ENCODE measurements around the gene DLX5. TPM values are rescaled to one million over a fixed set of nuclear protein-coding genes. Genes with fewer than 3 reads are reported as not detected.
A peak's percentile ranks its signal among the peaks of the same experiment; 100 is the strongest.

The DLX5 gene
- polyA plus RNA-seq, 1 donor from 2014 or later, result 44.6 TPM

DNA sequence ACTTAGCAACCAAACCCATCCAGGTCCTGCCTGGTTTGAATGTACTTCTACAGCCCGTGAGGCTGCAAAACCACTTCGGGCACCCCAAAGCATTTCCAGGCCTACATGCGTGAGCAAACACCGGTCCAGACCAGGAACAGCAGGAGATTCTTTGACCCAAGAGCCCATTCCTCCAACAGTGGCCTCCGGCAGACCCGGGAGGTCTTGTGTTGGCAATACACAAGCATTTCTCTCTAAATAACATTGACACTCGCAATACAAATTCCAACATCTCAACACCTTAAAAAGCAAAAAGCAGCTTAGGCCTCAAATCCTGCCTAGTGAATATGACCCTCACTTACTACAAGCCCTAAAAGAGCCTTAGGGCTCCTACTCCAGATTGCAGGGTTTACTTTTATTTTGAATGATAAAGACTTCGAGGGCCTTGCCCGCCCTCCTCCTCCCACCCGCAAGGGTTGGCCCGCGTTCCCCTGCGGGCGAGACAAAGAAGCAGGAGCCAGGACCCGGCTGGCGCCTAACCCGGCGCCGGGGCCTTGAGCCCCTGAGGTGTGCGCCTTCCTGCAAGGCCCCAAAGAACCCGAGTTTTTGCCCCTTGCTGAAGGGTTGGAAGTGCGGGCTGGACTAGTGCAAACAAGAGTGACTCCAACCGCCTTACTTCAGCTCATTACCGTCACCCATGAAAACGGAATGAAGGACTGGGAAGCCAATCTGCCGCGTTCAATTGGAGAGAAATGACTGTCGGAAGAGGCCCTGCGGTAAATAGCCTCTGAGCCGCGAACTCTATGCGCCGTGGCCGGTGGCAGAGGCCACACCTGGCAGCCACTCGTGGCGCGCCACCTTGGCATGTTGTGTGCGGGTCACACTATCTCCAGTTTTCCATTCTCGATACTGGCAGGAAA, 22.7 kb downstream of the DLX5 start:
- Histone ChIP-seq H3K9ac (ENCODE audit: low read length) (peak overlapping the region; percentile 99), H3K27ac (ENCODE audit: low read length) (peak overlapping the region; percentile 100), H3K36me3 (ENCODE audit: insufficient read depth, low read length) (no peaks in the 10 kb centered on the region), H3K9me3 (ENCODE audit: low read length) (no peaks in the 10 kb centered on the region), H3K79me2 (replicated peaks; ENCODE audit: insufficient read depth, low read length) (peaks cover 87% of the 10 kb centered on the region), H3F3A (ENCODE audit: insufficient read depth, low read length, poor library complexity, severe bottlenecking) (peaks cover 8% of the 10 kb centered on the region), H3K4me2 (ENCODE audit: low read length) (peak overlapping the region; percentile 89), H3K27me3 (ENCODE audit: insufficient read depth, low read depth, low read length) (peaks cover 6% of the 10 kb centered on the region), H4K20me1 (ENCODE audit: insufficient read depth) (no peaks in the 10 kb centered on the region), H2AFZ (ENCODE audit: low read depth, low read length) (no peak overlapping the region), H3K4me3 (ENCODE audit: low read length) (peak overlapping the region; percentile 87), H3K9me2 (ENCODE audit: insufficient read depth, low read length) (no peaks in the 10 kb centered on the region)
- TF ChIP-seq POLR2AphosphoS5 (IDR thresholded peaks at IDR 0.05) (peak; percentile 15), MXI1 (conservative IDR thresholded peaks at IDR 0.05; ENCODE audit: poor library complexity, severe bottlenecking) (peak; percentile 11), EP300 (conservative IDR thresholded peaks at IDR 0.05; ENCODE audit: poor library complexity, severe bottlenecking) (no peak), TAF1 (IDR thresholded peaks at IDR 0.05; ENCODE audit: low read depth) (no peak), CTCF (IDR thresholded peaks at IDR 0.05; ENCODE audit: poor library complexity, severe bottlenecking) (no peak), EZH2 (IDR thresholded peaks at IDR 0.05; ENCODE audit: borderline replicate concordance, insufficient read depth, low read length, poor library complexity, severe bottlenecking) (no peak), SMC3 (conservative IDR thresholded peaks at IDR 0.05; ENCODE audit: poor library complexity) (no peak), RAD21 (conservative IDR thresholded peaks at IDR 0.05) (no peak)
- TF ChIP-seq, protein P1, sequence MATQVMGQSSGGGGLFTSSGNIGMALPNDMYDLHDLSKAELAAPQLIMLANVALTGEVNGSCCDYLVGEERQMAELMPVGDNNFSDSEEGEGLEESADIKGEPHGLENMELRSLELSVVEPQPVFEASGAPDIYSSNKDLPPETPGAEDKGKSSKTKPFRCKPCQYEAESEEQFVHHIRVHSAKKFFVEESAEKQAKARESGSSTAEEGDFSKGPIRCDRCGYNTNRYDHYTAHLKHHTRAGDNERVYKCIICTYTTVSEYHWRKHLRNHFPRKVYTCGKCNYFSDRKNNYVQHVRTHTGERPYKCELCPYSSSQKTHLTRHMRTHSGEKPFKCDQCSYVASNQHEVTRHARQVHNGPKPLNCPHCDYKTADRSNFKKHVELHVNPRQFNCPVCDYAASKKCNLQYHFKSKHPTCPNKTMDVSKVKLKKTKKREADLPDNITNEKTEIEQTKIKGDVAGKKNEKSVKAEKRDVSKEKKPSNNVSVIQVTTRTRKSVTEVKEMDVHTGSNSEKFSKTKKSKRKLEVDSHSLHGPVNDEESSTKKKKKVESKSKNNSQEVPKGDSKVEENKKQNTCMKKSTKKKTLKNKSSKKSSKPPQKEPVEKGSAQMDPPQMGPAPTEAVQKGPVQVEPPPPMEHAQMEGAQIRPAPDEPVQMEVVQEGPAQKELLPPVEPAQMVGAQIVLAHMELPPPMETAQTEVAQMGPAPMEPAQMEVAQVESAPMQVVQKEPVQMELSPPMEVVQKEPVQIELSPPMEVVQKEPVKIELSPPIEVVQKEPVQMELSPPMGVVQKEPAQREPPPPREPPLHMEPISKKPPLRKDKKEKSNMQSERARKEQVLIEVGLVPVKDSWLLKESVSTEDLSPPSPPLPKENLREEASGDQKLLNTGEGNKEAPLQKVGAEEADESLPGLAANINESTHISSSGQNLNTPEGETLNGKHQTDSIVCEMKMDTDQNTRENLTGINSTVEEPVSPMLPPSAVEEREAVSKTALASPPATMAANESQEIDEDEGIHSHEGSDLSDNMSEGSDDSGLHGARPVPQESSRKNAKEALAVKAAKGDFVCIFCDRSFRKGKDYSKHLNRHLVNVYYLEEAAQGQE (IDR thresholded peaks at IDR 0.05; ENCODE audit: borderline replicate concordance), result peak; percentile 14

- H3K4me2 ChIP-seq (ENCODE audit: low read length), result peak overlapping the region; percentile 89
- H3K79me2 ChIP-seq (replicated peaks; ENCODE audit: insufficient read depth, low read length), result peaks cover 89% of the 10 kb centered on the region
- no peaks in the 10 kb centered on the region for H3K36me3 ChIP-seq (ENCODE audit: insufficient read depth, low read length)
- peak overlapping the region; percentile 100 for H3K27ac ChIP-seq (ENCODE audit: low read length)
- H2AFZ ChIP-seq (ENCODE audit: low read depth, low read length), result no peak overlapping the region
- H3K9ac ChIP-seq (ENCODE audit: low read length), result peak overlapping the region; percentile 99
- peaks cover 8% of the 10 kb centered on the region for H3F3A ChIP-seq (ENCODE audit: insufficient read depth, low read length, poor library complexity, severe bottlenecking)
- H3K27me3 ChIP-seq (ENCODE audit: insufficient read depth, low read depth, low read length), result peaks cover 5% of the 10 kb centered on the region
- no peaks in the 10 kb centered on the region for H4K20me1 ChIP-seq (ENCODE audit: insufficient read depth)
- no peaks in the 10 kb centered on the region for H3K9me3 ChIP-seq (ENCODE audit: low read length)
- peak overlapping the region; percentile 87 for H3K4me3 ChIP-seq (ENCODE audit: low read length)
- H3K9me2 ChIP-seq (ENCODE audit: insufficient read depth, low read length), result no peaks in the 10 kb centered on the region
- TF ChIP-seq EZH2 (IDR thresholded peaks at IDR 0.05; ENCODE audit: borderline replicate concordance, insufficient read depth, low read length, poor library complexity, severe bottlenecking) (no peak), RAD21 (conservative IDR thresholded peaks at IDR 0.05) (no peak), EP300 (conservative IDR thresholded peaks at IDR 0.05; ENCODE audit: poor library complexity, severe bottlenecking) (no peak), MXI1 (conservative IDR thresholded peaks at IDR 0.05; ENCODE audit: poor library complexity, severe bottlenecking) (no peak), POLR2AphosphoS5 (IDR thresholded peaks at IDR 0.05) (peak; percentile 20), TAF1 (IDR thresholded peaks at IDR 0.05; ENCODE audit: low read depth) (no peak), CTCF (IDR thresholded peaks at IDR 0.05; ENCODE audit: poor library complexity, severe bottlenecking) (no peak), SMC3 (conservative IDR thresholded peaks at IDR 0.05; ENCODE audit: poor library complexity) (no peak)
- TF ChIP-seq, protein P1 (IDR thresholded peaks at IDR 0.05; ENCODE audit: borderline replicate concordance), result peak; percentile 13
Observed at GRCh38 chr7:97001221-97001620, 23.4 kb downstream of the DLX5 start.
